H1 (cell line): ENCODE data around the gene TIMELESS. TPM values are rescaled to one million over a fixed set of nuclear protein-coding genes. Genes with fewer than 3 reads are reported as not detected.

Experiments used
- CTCF ChIA-PET: fragments of 300-600 bp; sonication (Branson Sonifier 250); formaldehyde crosslinking; loops from one replicate; lab custom pipeline; 2021; ENCODE audit not compliant: partially characterized antibody; lab: Charles Lee
- POLR2A ChIA-PET: fragments of 300-600 bp; sonication (Branson Sonifier 250); formaldehyde crosslinking; loops from one replicate; lab custom pipeline; 2021; ENCODE audit warnings: inconsistent platforms; ENCODE audit not compliant: partially characterized antibody; lab: Charles Lee
- DNase-seq, 2 experiments: peaks; one replicate each; pipeline versions ENCODE4 v3.0.0 to v3.0.0-alpha.2; 2010 to 2022; ENCODE audit warnings: low spot score in 2 of 2, low read depth in 1 of 2, mixed read lengths in 1 of 2
- FAIRE-seq: peaks from 2 replicates; lab custom pipeline; 2011; peaks lifted over from hg19 to GRCh38; lab: Jason Lieb, UNC
- H2AFZ ChIP-seq: 2 replicates; pipeline ENCODE4 v1.8.1; 2012; ENCODE audit warnings: low read length, inconsistent platforms
- H2AK5ac ChIP-seq: 2 replicates; pipeline ENCODE4 v1.6.1; 2013; ENCODE audit warnings: low read depth, low read length
- H2BK120ac ChIP-seq: replicated peaks from 2 replicates; pipeline ENCODE3; 2013; ENCODE audit warnings: low read depth, low read length, inconsistent platforms
- H2BK12ac ChIP-seq: 2 replicates; pipeline ENCODE4 v1.6.1; 2013; ENCODE audit warnings: low read depth, low read length
- H2BK15ac ChIP-seq: 2 replicates; pipeline ENCODE4 v1.6.1; 2013; ENCODE audit warnings: low read length
- H2BK20ac ChIP-seq: 2 replicates; pipeline ENCODE4 v1.6.1; 2013; ENCODE audit warnings: low read length
- H2BK5ac ChIP-seq: 2 replicates; pipeline ENCODE4 v1.6.1; 2013; ENCODE audit warnings: low read depth, low read length
- H3K14ac ChIP-seq: 2 replicates; pipeline ENCODE4 v1.6.1; 2013; ENCODE audit warnings: inconsistent platforms; ENCODE audit not compliant: insufficient read length
- H3K18ac ChIP-seq: 2 replicates; pipeline ENCODE4 v1.6.1; 2013; ENCODE audit warnings: low read length; ENCODE audit errors: extremely low read depth
- H3K23ac ChIP-seq: 2 replicates; pipeline ENCODE4 v1.6.1; 2013; ENCODE audit warnings: inconsistent platforms; ENCODE audit not compliant: insufficient read length
- H3K23me2 ChIP-seq: 2 replicates; pipeline ENCODE4 v1.6.1; 2013; ENCODE audit warnings: low read depth, low read length
- H3K27ac ChIP-seq: 2 replicates; pipeline ENCODE4 v1.6.1; 2011; ENCODE audit warnings: low read depth, low read length, inconsistent platforms
- H3K27me3 ChIP-seq, 4 experiments: replicated peaks in 1 of 4; 1 replicate in 1 of 4; 2 replicates in 3 of 4; pipeline versions ENCODE4 v1.6.1 to v1.8.1; 2011 to 2013; ENCODE audit warnings: low read length in 3 of 4, mild to moderate bottlenecking in 3 of 4, inconsistent platforms in 2 of 4, mixed read lengths in 2 of 4, moderate library complexity in 1 of 4; ENCODE audit not compliant: control insufficient read depth in 3 of 4, insufficient read depth in 3 of 4; ENCODE audit errors: extremely low read depth in 1 of 4
- H3K36me3 ChIP-seq, 4 experiments: 2 replicates each; pipeline versions ENCODE4 v1.6.1 to v1.8.1; 2011 to 2013; ENCODE audit warnings: mild to moderate bottlenecking in 4 of 4, low read length in 3 of 4, moderate library complexity in 2 of 4, control low read depth in 1 of 4, inconsistent platforms in 1 of 4; ENCODE audit not compliant: insufficient read depth in 4 of 4, control insufficient read depth in 2 of 4
- H3K4ac ChIP-seq: replicated peaks from 2 replicates; pipeline ENCODE3; 2013; ENCODE audit warnings: low read length, low read depth, mixed read lengths, inconsistent platforms; ENCODE audit not compliant: insufficient read length
- H3K4me1 ChIP-seq, 4 experiments: replicated peaks in 1 of 4; 1 replicate in 1 of 4; 2 replicates in 3 of 4; pipeline versions ENCODE4 v1.6.1 to v1.8.1; 2011 to 2013; ENCODE audit warnings: low read length in 3 of 4, inconsistent platforms in 2 of 4, mixed read lengths in 1 of 4; ENCODE audit not compliant: insufficient read depth in 4 of 4, control insufficient read depth in 3 of 4
- H3K4me2 ChIP-seq, 2 experiments: 2 replicates each; pipeline versions ENCODE4 v1.6.1 to v1.8.1; 2011 to 2013; ENCODE audit warnings: low read depth in 2 of 2, low read length in 2 of 2, control low read depth in 1 of 2, inconsistent platforms in 1 of 2, mild to moderate bottlenecking in 1 of 2; ENCODE audit not compliant: insufficient read depth in 1 of 2
- H3K4me3 ChIP-seq, 4 experiments: fragments of 200-600, 300-600 bp in 1 of 4; sonication (generic), shearing (Covaris generic), sonication (Bioruptor Twin) in 1 of 4; 2 replicates each; pipeline versions ENCODE4 v1.5.1 to v1.8.1; 2011 to 2016; ENCODE audit warnings: low read length in 4 of 4, low read depth in 3 of 4, control low read depth in 2 of 4, inconsistent platforms in 2 of 4, mild to moderate bottlenecking in 2 of 4, mixed read lengths in 1 of 4, moderate library complexity in 1 of 4; ENCODE audit not compliant: insufficient read depth in 2 of 4; ENCODE audit errors: extremely low read depth in 1 of 4
- H3K56ac ChIP-seq: replicated peaks from 2 replicates; pipeline ENCODE3; 2013; ENCODE audit warnings: low read depth, mild to moderate bottlenecking, mixed read lengths, low read length, inconsistent platforms; ENCODE audit not compliant: insufficient read length
- H3K79me1 ChIP-seq: 2 replicates; pipeline ENCODE4 v1.6.1; 2013; ENCODE audit warnings: low read depth, low read length, control low read depth
- H3K79me2 ChIP-seq, 2 experiments: 2 replicates each; pipeline versions ENCODE4 v1.6.1 to v1.8.1; 2012 to 2013; ENCODE audit warnings: low read length in 2 of 2, mild to moderate bottlenecking in 2 of 2, inconsistent platforms in 1 of 2; ENCODE audit not compliant: insufficient read depth in 2 of 2, control insufficient read depth in 1 of 2
- H3K9ac ChIP-seq, 4 experiments: replicated peaks in 1 of 4; 1 replicate in 1 of 4; 2 replicates in 3 of 4; pipeline versions ENCODE4 v1.6.1 to v1.8.1; 2011 to 2013; ENCODE audit warnings: low read depth in 3 of 4, low read length in 3 of 4, control low read depth in 2 of 4, mild to moderate bottlenecking in 2 of 4, moderate library complexity in 2 of 4, inconsistent platforms in 1 of 4; ENCODE audit errors: extremely low read depth in 1 of 4
- H3K9me3 ChIP-seq, 2 experiments: 2 replicates each; pipeline versions ENCODE4 v1.6.1 to v1.8.1; 2012 to 2013; ENCODE audit warnings: mild to moderate bottlenecking in 2 of 2, moderate library complexity in 2 of 2, control low read depth in 1 of 2, inconsistent platforms in 1 of 2, low read depth in 1 of 2, low read length in 1 of 2, mixed read lengths in 1 of 2; ENCODE audit not compliant: insufficient read depth in 2 of 2
- H4K20me1 ChIP-seq, 2 experiments: replicated peaks in 1 of 2; 2 replicates each; pipeline versions ENCODE3 to v1.8.1; 2011 to 2013; ENCODE audit warnings: inconsistent platforms in 2 of 2, low read length in 2 of 2, mild to moderate bottlenecking in 1 of 2; ENCODE audit not compliant: insufficient read depth in 2 of 2, control insufficient read depth in 1 of 2
- H4K5ac ChIP-seq: 2 replicates; pipeline ENCODE4 v1.6.1; 2013; ENCODE audit warnings: low read length, low read depth, mixed read lengths, inconsistent platforms; ENCODE audit not compliant: insufficient read length
- H4K8ac ChIP-seq: 2 replicates; pipeline ENCODE4 v1.8.0; 2013; ENCODE audit warnings: mild to moderate bottlenecking, moderate library complexity, low read length, inconsistent platforms; ENCODE audit not compliant: insufficient read depth; ENCODE audit errors: extremely low read depth
- H4K91ac ChIP-seq: replicated peaks from 2 replicates; pipeline ENCODE3; 2013; ENCODE audit warnings: low read length, mixed read lengths, inconsistent platforms; ENCODE audit not compliant: insufficient read length
- CBX5 ChIP-seq: fragments of 300-800, 300-1000 bp; sonication (generic); IDR thresholded peaks from 2 replicates; pipeline ENCODE4 v1.7.1; 2016; ENCODE audit warnings: antibody characterized with exemption, low read length, low read depth
- SAP30 ChIP-seq: fragments of 300-600 bp; sonication (generic); IDR thresholded peaks from 2 replicates; pipeline ENCODE4 v1.7.1; 2012; ENCODE audit warnings: low read length, moderate library complexity, mild to moderate bottlenecking, inconsistent platforms; ENCODE audit not compliant: insufficient read depth, insufficient replicate concordance
- TEAD4 ChIP-seq: IDR thresholded peaks from 2 replicates; pipeline ENCODE4 v1.6.1; 2012; ENCODE audit warnings: low read depth, low read length, inconsistent platforms, mixed read lengths
- WGBS, 2 experiments: shearing (Covaris generic) in 1 of 2; methylation state at CpG; one replicate each; pipeline versions ENCODE4 v1.1.6 to v1.1.7; 2013 to 2015; ENCODE audit warnings: low lambda C conversion rate in 2 of 2, mixed read lengths in 2 of 2, inconsistent platforms in 1 of 2, low coverage in 1 of 2, missing lambda C conversion rate in 1 of 2; ENCODE audit not compliant: insufficient replicate concordance in 2 of 2, insufficient coverage in 1 of 2, insufficient read length in 1 of 2; ENCODE audit errors: extremely low coverage in 1 of 2, missing lambda C conversion rate in 1 of 2; 5-methylcytosine and 5-hydroxymethylcytosine counted together
- polyA plus RNA-seq, 7 experiments: library from polyadenylated mRNA; depleted of rRNA in 3 of 7; stranded (reverse) in 5 of 7; unstranded in 2 of 7; fragments of >200 nt in 5 of 7; fragments of 200-250 nt in 2 of 7; gene quantifications; 1 replicate in 5 of 7; 2 replicates in 1 of 7; 4 replicates in 1 of 7; pipeline versions ENCODE4 v1.2.1 to v1.2.3, GENCODE V29; 2011 to 2013; ENCODE audit warnings: missing spikeins in 2 of 7, mixed read lengths in 2 of 7
- total RNA-seq: library from RNA; stranded (reverse); fragmentation: NEBNext Ultra II Directional; extraction: Animal tissue kit (Norgen Biotek cat#: 25700); gene quantifications from 2 replicates; pipeline ENCODE4 v1.2.1, GENCODE V29; 2021

Gene TIMELESS
- total and polyA plus RNA-seq, 2 of the 8 experiments (the other 6 are each of a cell fraction or from before 2014, with no cell fraction given), result 17.1 to 86.7 TPM

DNA sequence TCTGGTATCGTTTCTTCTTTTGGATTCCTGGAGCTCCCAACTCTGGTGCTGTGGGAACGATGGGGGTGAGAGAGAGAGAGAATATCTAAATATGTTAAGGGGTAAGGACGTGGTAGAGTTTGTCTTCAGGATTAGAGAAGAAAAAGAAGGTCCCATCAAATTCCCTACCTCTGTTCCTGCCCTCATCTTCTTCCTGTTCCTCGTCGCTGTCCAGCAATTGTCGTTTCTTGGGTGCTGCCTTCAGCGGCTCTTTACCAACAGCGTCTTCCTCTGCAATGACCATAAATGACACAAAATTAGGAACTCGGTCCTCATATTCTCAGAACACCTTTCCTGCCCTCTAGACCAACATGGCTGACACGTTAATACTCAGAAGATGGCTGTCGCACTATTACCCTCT is 31.5 kb downstream of the TIMELESS start:
- Histone ChIP-seq H3K56ac (no peak overlapping the region), H3K4me2 (no peak overlapping the region), H2BK15ac (no peak overlapping the region), H4K5ac (no peak overlapping the region), H3K79me2 (no peaks in the 10 kb centered on the region), H3K23me2 (no peaks in the 10 kb centered on the region), H2BK12ac (no peak overlapping the region), H3K4me1 (no peaks in the 10 kb centered on the region), H3K9me3 (no peaks in the 10 kb centered on the region), H3K27ac (no peak overlapping the region), H2BK20ac (no peak overlapping the region), H3K4ac (no peak overlapping the region), H2BK120ac (no peak overlapping the region), H3K23ac (no peak overlapping the region), H2AFZ (no peak overlapping the region), H3K27me3 (no peaks in the 10 kb centered on the region), H3K36me3 (peaks cover 24 to 71% (median 44%) of the 10 kb centered on the region in 4 experiments), H3K79me1 (no peaks in the 10 kb centered on the region), H4K20me1 (peaks cover 0 to 2% of the 10 kb centered on the region in 2 experiments), H3K4me3 (no peak overlapping the region), H3K9ac (no peak overlapping the region), H2AK5ac (no peak overlapping the region), H3K18ac (no peak overlapping the region), H4K8ac (no peak overlapping the region), H4K91ac (no peak overlapping the region), H2BK5ac (no peak overlapping the region), H3K14ac (no peak overlapping the region)
- 91 to 100% methylated on average over 1 to 11 of the region's 11 CpGs for WGBS, 2 experiments
- TF ChIP-seq CBX5 (no peak), SAP30 (no peak), TEAD4 (no peak)
- ChIA-PET POLR2A (interaction anchor here (0.7 to 1.6 kb wide), 4 partner anchors 9 to 57 kb away, joined by 3 to 4 read pairs (median 4); no protein-coding TSS in a partner anchor), CTCF (interaction anchor here (0.6 to 1.6 kb wide), 4 partner anchors 10 to 73 kb away, joined by 3 to 5 read pairs (median 3); no protein-coding TSS in a partner anchor)
- no peak for FAIRE-seq
- DNase-seq, result no peak
